NCI-H2196 treated with DMSO at 0.1 percent for 48 hours (cell line): ENCODE measurements around the gene DGKQ.

Source experiments
- DNase-seq: peaks from one replicate; lab custom pipeline; 2025; ENCODE audit not compliant: unreplicated experiment; lab: John Stamatoyannopoulos, UW

DGKQ gene

GRCh38 chr4:973431-974397, at the start of gene DGKQ:
TSS of gene DGKQ (minus strand) at chr4:973569. CDS start at chr4:973482, 87 bp downstream.
- DNase-seq, result peak; percentile 23

- DNase-seq, result no peak
Observed at GRCh38 chr4:1022739-1023066, 49.3 kb upstream of the DGKQ start.

GRCh38 chr4:1022051-1022738, 48.8 kb upstream of the DGKQ start:
- no peak for DNase-seq

GRCh38 chr4:1021386-1022050, 48.1 kb upstream of the DGKQ start:
- no peak for DNase-seq

GRCh38 chr4:1019729-1020470, 46.5 kb upstream of the DGKQ start:
- no peak for DNase-seq

- no peak for DNase-seq
Observed at GRCh38 chr4:1019320-1019719, 46.0 kb upstream of the DGKQ start.

GRCh38 chr4:1018147-1019020, 45.0 kb upstream of the DGKQ start:
- DNase-seq, result no peak

- DNase-seq, result no peak
Observed at GRCh38 chr4:1017706-1018105, 44.3 kb upstream of the DGKQ start.

GRCh38 chr4:1017211-1017610, 43.8 kb upstream of the DGKQ start:
- no peak for DNase-seq

- DNase-seq, result no peak
Observed at GRCh38 chr4:1015746-1016145, 42.4 kb upstream of the DGKQ start.

- no peak for DNase-seq
Observed at GRCh38 chr4:1015179-1015578, 41.8 kb upstream of the DGKQ start.

- no peak for DNase-seq
Observed at GRCh38 chr4:1014291-1015167, 41.2 kb upstream of the DGKQ start.

- DNase-seq, result no peak
Observed at GRCh38 chr4:1013225-1014073, 40.1 kb upstream of the DGKQ start.

GRCh38 chr4:1012034-1012739, 38.8 kb upstream of the DGKQ start:
- DNase-seq, result peak; percentile 25

GRCh38 chr4:1011666-1012033, 38.3 kb upstream of the DGKQ start:
- DNase-seq, result no peak

GRCh38 chr4:1011022-1011665, 37.8 kb upstream of the DGKQ start, which contains the start of gene FGFRL1:
TSS of gene FGFRL1 (plus strand) at chr4:1011626. CDS start at chr4:1012486, 860 bp downstream.
- DNase-seq, result peak; percentile 48

- DNase-seq, result peak; percentile 44
Observed at GRCh38 chr4:1010395-1011021, 37.1 kb upstream of the DGKQ start.
